Loucy (cell line): ENCODE data around the gene ACTR2.

Experiments used
- CTCF ChIP-seq: fragments of 200-600 bp; sonication (generic); conservative IDR thresholded peaks from 2 replicates; pipeline ENCODE4 v1.5.1; 2014; ENCODE audit warnings: mild to moderate bottlenecking, antibody characterized with exemption, low read length
- EZH2phosphoT487 ChIP-seq: fragments of 200-600 bp; IDR thresholded peaks from 2 replicates; pipeline ENCODE4 v1.6.1; 2018; ENCODE audit warnings: antibody characterized with exemption, mild to moderate bottlenecking, moderate library complexity, borderline replicate concordance

GRCh38 chr2:65292106-65292400 lies 64.4 kb downstream of the ACTR2 start:
- TF ChIP-seq CTCF (no peak), EZH2phosphoT487 (no peak)
